Measurements from ENCODE around the gene ASPSCR1.
A peak's percentile ranks its signal among the peaks of the same experiment; 100 is the strongest.

ASPSCR1 gene

GRCh38 chr17:81958633-81959342 is 18.6 kb upstream of the ASPSCR1 start:
- TF ChIP-seq CTCF (conservative IDR thresholded peaks at IDR 0.05; ENCODE audit: low read depth, low read length): no peak
- DNase-seq (ENCODE audit: low read depth): no peak
- no peak overlapping the region for H3K4me3 ChIP-seq (ENCODE audit: low read length)

- no peak for DNase-seq (ENCODE audit: low read depth)
- H3K4me3 ChIP-seq (ENCODE audit: low read length): no peak overlapping the region
- TF ChIP-seq CTCF (conservative IDR thresholded peaks at IDR 0.05; ENCODE audit: low read depth, low read length): peak; percentile 48
These were observed 17.9 kb upstream of the ASPSCR1 start for GRCh38 chr17:81959362-81960129.

GRCh38 chr17:81960130-81960958 is 17.1 kb upstream of the ASPSCR1 start:
- no peak for TF ChIP-seq CTCF (conservative IDR thresholded peaks at IDR 0.05; ENCODE audit: low read depth, low read length)
- H3K4me3 ChIP-seq (ENCODE audit: low read length): no peak overlapping the region
- no peak for DNase-seq (ENCODE audit: low read depth)

- DNase-seq (ENCODE audit: low read depth): no peak
- peak; percentile 26 for TF ChIP-seq CTCF (conservative IDR thresholded peaks at IDR 0.05; ENCODE audit: low read depth, low read length)
- H3K4me3 ChIP-seq (ENCODE audit: low read length): no peak within 1 kb of the TSS
These were observed 16.3 kb upstream of the ASPSCR1 start, which contains the start of gene NOTUM for GRCh38 chr17:81961087-81961511. Gene NOTUM, minus strand, starts transcription at chr17:81961187. Its CDS starts 278 bp downstream, at chr17:81960909.

- no peak overlapping the region for H3K4me3 ChIP-seq (ENCODE audit: low read length)
- TF ChIP-seq CTCF (conservative IDR thresholded peaks at IDR 0.05; ENCODE audit: low read depth, low read length): no peak
- no peak for DNase-seq (ENCODE audit: low read depth)
These were observed 15.6 kb upstream of the ASPSCR1 start for GRCh38 chr17:81961521-81962498.

Data from retinal pigment epithelial cell (primary cell).